PC-3 (cell line): ENCODE results near the gene IFI6. TPM values are rescaled to one million over a fixed set of nuclear protein-coding genes. Genes with fewer than 3 reads are reported as not detected.
"Not testable (repeated sequence)": the region's sequence is repeated elsewhere in the genome, so short reads cannot be mapped to it uniquely, and the experiment has no call there.

Experiments used
- ATAC-seq: fragments of 200-7000 bp; cut with Tn5 transposase; 2 replicates; pipeline ENCODE4 v1.9.1; 2020; ENCODE audit warnings: mild to moderate bottlenecking, moderate library complexity
- BruUV-seq: library from RNA; stranded (reverse); fragments of 400-500 nt; replicated peaks from 2 replicates; lab custom pipeline; 2021; lab: Mats Ljungman, UMichigan
- CTCF ChIA-PET: fragments of 300-600 bp; sonication (Branson Sonifier 250); formaldehyde crosslinking; loops from one replicate; lab custom pipeline; 2022; ENCODE audit warnings: antibody characterized with exemption; lab: Charles Lee
- POLR2A ChIA-PET: fragments of 300-600 bp; sonication (Branson Sonifier 250); formaldehyde crosslinking; loops from one replicate; lab custom pipeline; 2022; ENCODE audit warnings: antibody characterized with exemption; ENCODE audit not compliant: unreplicated experiment; lab: Charles Lee
- DNase-seq: peaks from one replicate; pipeline ENCODE4 v3.0.0-alpha.2; 2015
- H2AFZ ChIP-seq: fragments of 300-600 bp; sonication (generic); 2 replicates; pipeline ENCODE4 v1.6.0; 2016; ENCODE audit warnings: antibody characterized with exemption, low read length
- H3F3A ChIP-seq: fragments of 300-600 bp; sonication (generic); one replicate; pipeline ENCODE4 v1.6.0; 2017; ENCODE audit warnings: antibody characterized with exemption, low read length, control low read depth, mild to moderate bottlenecking; ENCODE audit not compliant: unreplicated experiment
- H3K27ac ChIP-seq: fragments of 300-600 bp; sonication (generic); 2 replicates; pipeline ENCODE4 v1.5.1; 2016; ENCODE audit warnings: mild to moderate bottlenecking, low read length
- H3K27me3 ChIP-seq: fragments of 300-600 bp; sonication (generic); 2 replicates; pipeline ENCODE4 v1.6.1; 2016; ENCODE audit warnings: low read length, mixed read lengths
- H3K36me3 ChIP-seq: fragments of 300-600 bp; sonication (generic); 2 replicates; pipeline ENCODE4 v1.6.1; 2016; ENCODE audit warnings: low read depth, mixed run types, low read length, mixed read lengths
- H3K4me1 ChIP-seq: fragments of 300-600 bp; sonication (generic); 2 replicates; pipeline ENCODE4 v1.5.1; 2016; ENCODE audit warnings: low read length; ENCODE audit not compliant: insufficient read depth
- H3K4me2 ChIP-seq: fragments of 300-600 bp; sonication (generic); 2 replicates; pipeline ENCODE4 v1.6.0; 2016; ENCODE audit warnings: low read length
- H3K4me3 ChIP-seq: fragments of 300-600 bp; sonication (generic); 2 replicates; pipeline ENCODE4 v1.5.1; 2016; ENCODE audit warnings: mild to moderate bottlenecking, low read length, mixed read lengths
- H3K79me2 ChIP-seq: fragments of 300-600 bp; sonication (generic); 2 replicates; pipeline ENCODE4 v1.6.1; 2017; ENCODE audit warnings: low read length, mixed read lengths
- H3K9ac ChIP-seq: fragments of 300-600 bp; sonication (generic); 2 replicates; pipeline ENCODE4 v1.6.0; 2016; ENCODE audit warnings: mild to moderate bottlenecking, low read length
- H3K9me2 ChIP-seq: fragments of 300-600 bp; sonication (generic); replicated peaks from 2 replicates; pipeline ENCODE4 v1.6.1; 2016; ENCODE audit warnings: mixed run types, low read length, mixed read lengths
- H3K9me3 ChIP-seq: fragments of 300-600 bp; sonication (generic); 2 replicates; pipeline ENCODE4 v1.6.1; 2016; ENCODE audit warnings: low read length, mixed read lengths
- H4K20me1 ChIP-seq: fragments of 300-600 bp; sonication (generic); 2 replicates; pipeline ENCODE4 v1.6.1; 2016; ENCODE audit warnings: low read length, mixed read lengths
- EZH2 ChIP-seq: fragments of 300-600 bp; sonication (generic); IDR thresholded peaks from one replicate; pipeline ENCODE4 v1.6.1; 2017; ENCODE audit warnings: antibody characterized with exemption, mild to moderate bottlenecking, low read length; ENCODE audit not compliant: unreplicated experiment
- EZH2phosphoT487 ChIP-seq: fragments of 300-600 bp; sonication (generic); IDR thresholded peaks from 2 replicates; pipeline ENCODE4 v1.6.1; 2018; ENCODE audit warnings: mild to moderate bottlenecking, antibody characterized with exemption, low read length, borderline replicate concordance
- intact Hi-C: fragments of 100-400 bp; cut with micrococcal nuclease; formaldehyde crosslinking; loops from 2 replicates; pipeline ENCODE4 v1.9.0; 2023
- total RNA-seq: library from RNA; depleted of rRNA; stranded (reverse); fragments of >200 nt; gene quantifications from 2 replicates; pipeline ENCODE4 v1.2.3, GENCODE V29; 2014
- TF ChIP-seq, protein P1 (sequence below): fragments of 300-600 bp; sonication (generic); conservative IDR thresholded peaks from 2 replicates; pipeline ENCODE4 v1.5.1; 2017; ENCODE audit warnings: antibody characterized with exemption, low read depth, mild to moderate bottlenecking, low read length

Gene IFI6
- total RNA-seq, 1 experiment from 2014 or later = 16.5 TPM

DNA sequence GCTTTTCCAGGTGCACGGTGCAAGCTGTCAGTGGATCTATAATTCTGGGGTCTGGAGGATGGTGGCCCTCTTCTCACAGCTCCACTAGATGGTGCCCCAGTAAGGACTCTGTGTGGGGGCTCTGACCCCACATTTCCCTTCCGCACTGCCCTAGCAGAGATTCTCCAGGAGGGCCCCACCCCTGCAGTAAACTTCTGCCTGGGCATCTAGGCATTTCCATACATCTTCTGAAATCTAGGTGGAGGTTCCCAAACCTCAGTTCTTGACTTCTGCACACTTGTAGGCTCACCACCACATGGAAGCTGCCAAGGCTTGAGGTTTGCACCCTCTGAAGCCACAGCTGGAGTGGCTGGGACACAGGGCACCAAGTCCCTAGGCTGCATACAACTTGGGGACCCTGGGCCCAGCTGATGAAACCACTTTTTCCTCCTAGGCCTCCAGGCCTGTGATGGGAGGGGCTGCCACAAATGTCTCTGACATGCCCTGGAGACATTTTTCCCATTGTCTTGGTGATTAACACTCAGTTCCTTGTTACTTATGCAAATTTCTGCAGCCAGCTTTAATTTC, 8.3 kb upstream of the IFI6 start:
- H4K20me1 ChIP-seq, H3K4me3 ChIP-seq, POLR2A ChIA-PET, H3K79me2 ChIP-seq, H3F3A ChIP-seq, H3K9me3 ChIP-seq, H3K27ac ChIP-seq, H3K27me3 ChIP-seq, H3K4me1 ChIP-seq, DNase-seq, H3K9ac ChIP-seq, ATAC-seq, intact Hi-C loops, H3K36me3 ChIP-seq, H3K4me2 ChIP-seq, H2AFZ ChIP-seq, BruUV-seq, H3K9me2 ChIP-seq: not testable (repeated sequence)
- CTCF ChIA-PET = interaction anchor here (0.7 kb wide), 1 partner anchor 76 kb away, joined by 8 read pairs; no protein-coding TSS in a partner anchor

DNA sequence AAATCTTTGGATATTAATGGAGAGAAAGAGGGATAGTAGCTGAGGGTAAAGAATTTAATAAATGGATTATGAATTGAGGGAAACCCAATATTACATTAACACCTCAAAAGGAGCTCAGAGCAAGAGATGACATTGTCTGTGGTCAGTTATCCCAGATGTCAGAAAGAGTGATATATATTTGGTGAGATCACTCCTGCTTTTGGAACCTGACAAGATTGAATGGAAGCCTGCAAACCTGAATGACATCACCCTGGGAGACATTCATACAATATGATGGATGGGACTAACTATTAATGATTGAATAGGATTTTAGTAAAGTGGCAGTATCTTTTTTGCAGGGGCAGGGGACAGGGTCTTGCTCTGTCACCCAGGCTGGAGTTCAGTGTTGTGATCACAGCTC, 6.8 kb upstream of the IFI6 start:
- Histone ChIP-seq H2AFZ (no peak overlapping the region), H3K9me2 (no peaks in the 10 kb centered on the region), H3K4me3 (no peak overlapping the region), H3K4me1 (no peaks in the 10 kb centered on the region), H3F3A (no peaks in the 10 kb centered on the region), H3K27me3 (no peaks in the 10 kb centered on the region), H3K9me3 (no peaks in the 10 kb centered on the region; the same call in 1 of the 2 replicates), H3K79me2 (no peaks in the 10 kb centered on the region), H3K27ac (no peak overlapping the region), H3K36me3 (no peaks in the 10 kb centered on the region), H3K9ac (no peak overlapping the region), H3K4me2 (no peak overlapping the region), H4K20me1 (no peaks in the 10 kb centered on the region)
- ChIA-PET POLR2A (no interaction called here), CTCF (interaction anchor here (0.6 kb wide), 1 partner anchor 505 kb away, joined by 9 read pairs; no protein-coding TSS in a partner anchor)
- no TSS peak for BruUV-seq
- intact Hi-C loops = no loop called here
- no peak for DNase-seq
- TF ChIP-seq EZH2 (no peak), EZH2phosphoT487 (no peak)
- TF ChIP-seq, protein P1, sequence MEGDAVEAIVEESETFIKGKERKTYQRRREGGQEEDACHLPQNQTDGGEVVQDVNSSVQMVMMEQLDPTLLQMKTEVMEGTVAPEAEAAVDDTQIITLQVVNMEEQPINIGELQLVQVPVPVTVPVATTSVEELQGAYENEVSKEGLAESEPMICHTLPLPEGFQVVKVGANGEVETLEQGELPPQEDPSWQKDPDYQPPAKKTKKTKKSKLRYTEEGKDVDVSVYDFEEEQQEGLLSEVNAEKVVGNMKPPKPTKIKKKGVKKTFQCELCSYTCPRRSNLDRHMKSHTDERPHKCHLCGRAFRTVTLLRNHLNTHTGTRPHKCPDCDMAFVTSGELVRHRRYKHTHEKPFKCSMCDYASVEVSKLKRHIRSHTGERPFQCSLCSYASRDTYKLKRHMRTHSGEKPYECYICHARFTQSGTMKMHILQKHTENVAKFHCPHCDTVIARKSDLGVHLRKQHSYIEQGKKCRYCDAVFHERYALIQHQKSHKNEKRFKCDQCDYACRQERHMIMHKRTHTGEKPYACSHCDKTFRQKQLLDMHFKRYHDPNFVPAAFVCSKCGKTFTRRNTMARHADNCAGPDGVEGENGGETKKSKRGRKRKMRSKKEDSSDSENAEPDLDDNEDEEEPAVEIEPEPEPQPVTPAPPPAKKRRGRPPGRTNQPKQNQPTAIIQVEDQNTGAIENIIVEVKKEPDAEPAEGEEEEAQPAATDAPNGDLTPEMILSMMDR = no peak
- ATAC-seq = no peak

DNA sequence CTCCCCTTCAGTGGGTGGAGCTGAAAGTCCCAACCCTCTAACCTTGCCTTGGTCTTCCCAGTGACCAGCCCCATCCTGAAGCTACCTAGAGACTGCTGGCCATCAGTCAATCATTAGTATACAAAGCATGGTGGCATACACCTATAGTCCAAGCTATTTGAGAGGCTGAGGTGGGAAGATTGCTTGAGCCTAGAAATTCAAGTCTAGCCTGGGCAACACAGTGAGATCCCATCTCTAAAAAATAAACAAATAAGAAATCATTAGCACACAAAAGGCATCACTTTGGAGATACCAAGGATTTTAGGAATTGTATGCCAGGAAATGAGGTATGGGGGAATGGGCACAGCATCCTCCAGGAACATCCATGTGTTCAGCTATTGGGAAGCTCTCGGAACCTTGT, 4.4 kb upstream of the IFI6 start:
- Histone ChIP-seq H4K20me1 (no peaks in the 10 kb centered on the region), H2AFZ (no peak overlapping the region), H3K4me2 (no peak overlapping the region), H3K79me2 (no peaks in the 10 kb centered on the region), H3K9ac (no peak overlapping the region), H3K4me3 (no peak overlapping the region), H3K9me2 (no peaks in the 10 kb centered on the region), H3K4me1 (peaks cover 13% of the 10 kb centered on the region; the same call in 1 of the 2 replicates), H3K9me3 (no peaks in the 10 kb centered on the region; the same call in 1 of the 2 replicates), H3K36me3 (no peaks in the 10 kb centered on the region), H3F3A (peaks cover 5% of the 10 kb centered on the region), H3K27ac (no peak overlapping the region), H3K27me3 (no peaks in the 10 kb centered on the region)
- ATAC-seq = no peak
- POLR2A ChIA-PET = no interaction called here
- CTCF ChIA-PET = no interaction called here
- intact Hi-C loops = no loop called here
- TF ChIP-seq EZH2 (no peak), EZH2phosphoT487 (no peak)
- TF ChIP-seq, protein P1 = no peak
- BruUV-seq = no TSS peak
- DNase-seq = no peak
